Prostate gland (tissue), 2 donors: ENCODE data around the gene LIMD2.

Source experiments
- POLR2A ChIP-seq: fragments of 450-650 bp; IDR thresholded peaks from one replicate; pipeline ENCODE4 v1.6.1; 2016; ENCODE audit warnings: antibody characterized with exemption, mild to moderate bottlenecking
- TF ChIP-seq, protein P1 (sequence below), 4 experiments: fragments of 200-600 bp in 2 of 4; fragments of 450-650 bp in 2 of 4; sonication (generic) in 2 of 4; IDR thresholded peaks; 1 replicate in 3 of 4; 2 replicates in 1 of 4; pipeline ENCODE4 v1.5.1; 2016 to 2019; ENCODE audit warnings: antibody characterized with exemption in 4 of 4, mild to moderate bottlenecking in 2 of 4, moderate library complexity in 2 of 4

DNA sequence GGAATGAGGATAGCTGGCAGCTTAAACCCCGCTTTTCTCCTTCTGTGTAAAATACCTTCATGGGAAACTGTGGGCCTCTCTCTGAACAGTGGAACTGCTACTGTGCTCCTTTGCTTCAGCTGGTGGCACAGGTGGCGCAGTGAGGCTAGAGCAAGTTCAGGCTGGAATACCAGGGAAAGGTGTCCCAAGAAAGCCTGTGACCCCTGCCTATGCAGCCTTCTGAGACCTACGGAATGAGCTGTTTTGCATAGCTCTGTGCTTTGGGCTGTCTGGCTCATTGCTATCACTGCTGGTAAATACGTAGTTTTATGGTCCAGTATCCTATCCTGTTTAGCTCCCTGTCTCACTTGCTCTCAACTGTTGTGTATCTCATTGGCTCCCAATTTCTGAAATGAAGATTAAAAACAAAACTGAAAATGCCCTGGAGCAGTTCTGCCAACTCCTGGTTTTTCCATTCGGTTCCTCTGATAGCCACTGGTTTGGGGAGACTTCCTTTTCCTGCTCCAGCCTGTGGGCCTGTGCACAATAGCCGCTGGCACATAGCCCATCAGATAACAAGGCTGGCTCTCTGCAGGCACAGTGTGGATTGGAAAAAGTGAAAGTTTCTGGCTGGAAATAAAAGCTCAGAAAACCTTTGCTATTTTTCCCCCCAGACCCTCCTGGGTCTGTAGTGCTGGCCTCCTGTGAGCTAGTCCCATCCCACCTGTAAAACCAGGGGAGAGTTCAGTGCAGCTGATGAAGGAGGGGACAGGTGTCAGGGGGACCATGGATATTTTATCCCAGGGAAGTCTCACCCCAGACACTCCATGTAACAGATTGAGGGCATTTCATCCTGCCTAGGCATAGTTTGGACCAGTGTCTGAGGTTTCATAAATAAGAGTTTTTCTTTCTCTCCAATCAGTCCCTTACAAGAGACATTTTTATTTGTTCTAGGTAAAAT lies 24.0 kb downstream of the LIMD2 start:
- no peak for TF ChIP-seq POLR2A
- TF ChIP-seq, protein P1, sequence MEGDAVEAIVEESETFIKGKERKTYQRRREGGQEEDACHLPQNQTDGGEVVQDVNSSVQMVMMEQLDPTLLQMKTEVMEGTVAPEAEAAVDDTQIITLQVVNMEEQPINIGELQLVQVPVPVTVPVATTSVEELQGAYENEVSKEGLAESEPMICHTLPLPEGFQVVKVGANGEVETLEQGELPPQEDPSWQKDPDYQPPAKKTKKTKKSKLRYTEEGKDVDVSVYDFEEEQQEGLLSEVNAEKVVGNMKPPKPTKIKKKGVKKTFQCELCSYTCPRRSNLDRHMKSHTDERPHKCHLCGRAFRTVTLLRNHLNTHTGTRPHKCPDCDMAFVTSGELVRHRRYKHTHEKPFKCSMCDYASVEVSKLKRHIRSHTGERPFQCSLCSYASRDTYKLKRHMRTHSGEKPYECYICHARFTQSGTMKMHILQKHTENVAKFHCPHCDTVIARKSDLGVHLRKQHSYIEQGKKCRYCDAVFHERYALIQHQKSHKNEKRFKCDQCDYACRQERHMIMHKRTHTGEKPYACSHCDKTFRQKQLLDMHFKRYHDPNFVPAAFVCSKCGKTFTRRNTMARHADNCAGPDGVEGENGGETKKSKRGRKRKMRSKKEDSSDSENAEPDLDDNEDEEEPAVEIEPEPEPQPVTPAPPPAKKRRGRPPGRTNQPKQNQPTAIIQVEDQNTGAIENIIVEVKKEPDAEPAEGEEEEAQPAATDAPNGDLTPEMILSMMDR (IDR thresholded peaks at IDR 0.05): peak in 1 of 4 experiments; percentile 22
